Astrocyte (in vitro differentiated cells and primary cell): ENCODE results near the gene POLA1.

Experiments used
- EZH2 ChIP-seq: IDR thresholded peaks from 2 replicates; pipeline ENCODE4 v1.6.1; 2012; ENCODE audit warnings: mild to moderate bottlenecking, low read length, inconsistent platforms; ENCODE audit not compliant: insufficient read depth
- TF ChIP-seq, protein P1 (sequence below): IDR thresholded peaks from 2 replicates; pipeline ENCODE4 v1.5.1; 2011; ENCODE audit warnings: low read depth, mild to moderate bottlenecking, inconsistent platforms, low read length, moderate library complexity; ENCODE audit not compliant: insufficient read depth

DNA sequence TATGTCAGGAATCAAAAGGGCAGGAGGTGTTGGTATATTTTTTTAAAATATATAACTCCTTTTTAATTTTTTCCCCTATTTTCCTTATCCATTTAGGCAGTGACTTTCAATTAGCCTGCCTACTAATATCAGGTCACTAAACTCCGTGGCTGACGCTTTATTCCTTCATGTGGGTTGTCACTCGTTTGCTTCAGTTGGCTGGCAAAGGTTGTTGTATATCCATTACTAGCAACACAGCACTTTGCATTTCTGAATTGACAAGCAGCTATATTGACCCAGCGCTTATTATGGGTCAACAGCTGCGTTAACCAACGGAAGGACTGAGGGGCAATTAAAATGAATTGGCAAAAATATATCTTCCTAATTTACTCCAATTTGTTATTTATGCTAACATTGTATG is 234.4 kb downstream of the POLA1 start:
- TF ChIP-seq, protein P1, sequence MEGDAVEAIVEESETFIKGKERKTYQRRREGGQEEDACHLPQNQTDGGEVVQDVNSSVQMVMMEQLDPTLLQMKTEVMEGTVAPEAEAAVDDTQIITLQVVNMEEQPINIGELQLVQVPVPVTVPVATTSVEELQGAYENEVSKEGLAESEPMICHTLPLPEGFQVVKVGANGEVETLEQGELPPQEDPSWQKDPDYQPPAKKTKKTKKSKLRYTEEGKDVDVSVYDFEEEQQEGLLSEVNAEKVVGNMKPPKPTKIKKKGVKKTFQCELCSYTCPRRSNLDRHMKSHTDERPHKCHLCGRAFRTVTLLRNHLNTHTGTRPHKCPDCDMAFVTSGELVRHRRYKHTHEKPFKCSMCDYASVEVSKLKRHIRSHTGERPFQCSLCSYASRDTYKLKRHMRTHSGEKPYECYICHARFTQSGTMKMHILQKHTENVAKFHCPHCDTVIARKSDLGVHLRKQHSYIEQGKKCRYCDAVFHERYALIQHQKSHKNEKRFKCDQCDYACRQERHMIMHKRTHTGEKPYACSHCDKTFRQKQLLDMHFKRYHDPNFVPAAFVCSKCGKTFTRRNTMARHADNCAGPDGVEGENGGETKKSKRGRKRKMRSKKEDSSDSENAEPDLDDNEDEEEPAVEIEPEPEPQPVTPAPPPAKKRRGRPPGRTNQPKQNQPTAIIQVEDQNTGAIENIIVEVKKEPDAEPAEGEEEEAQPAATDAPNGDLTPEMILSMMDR = no peak
- no peak for TF ChIP-seq EZH2
